Suprapubic skin (tissue), 4 donors: Measurements from ENCODE around the gene SLC23A1. TPM values are rescaled to one million over a fixed set of nuclear protein-coding genes. Genes with fewer than 3 reads are reported as not detected.

Experiments
- DNase-seq, 2 donors: peaks; one replicate each; pipeline ENCODE4 v3.0.0-alpha.2; 2019; ENCODE audit warnings: low spot score in 2 of 2
- H3K27ac ChIP-seq: fragments of 200-600 bp; sonication (generic); one replicate; pipeline ENCODE4 v1.5.1; 2019
- H3K27me3 ChIP-seq: fragments of 200-600 bp; sonication (generic); one replicate; pipeline ENCODE4 v1.5.1; 2019
- H3K36me3 ChIP-seq: fragments of 200-600 bp; sonication (generic); one replicate; pipeline ENCODE4 v1.5.1; 2019
- H3K4me1 ChIP-seq: fragments of 200-600 bp; sonication (generic); one replicate; pipeline ENCODE4 v1.5.1; 2019
- H3K4me3 ChIP-seq: fragments of 200-600 bp; sonication (generic); one replicate; pipeline ENCODE4 v1.5.1; 2019; ENCODE audit warnings: mild to moderate bottlenecking
- H3K9me3 ChIP-seq: fragments of 200-600 bp; sonication (generic); one replicate; pipeline ENCODE4 v1.5.1; 2019
- EP300 ChIP-seq: sonication (generic); formaldehyde crosslinking; IDR thresholded peaks from one replicate; pipeline ENCODE4 v1.6.1; 2017; ENCODE audit warnings: antibody characterized with exemption
- POLR2A ChIP-seq, 2 donors: fragments of 450-650 bp; IDR thresholded peaks; one replicate each; pipeline ENCODE4 v1.6.1; 2017; ENCODE audit warnings: antibody characterized with exemption in 2 of 2, mild to moderate bottlenecking in 2 of 2, moderate library complexity in 2 of 2
- POLR2AphosphoS5 ChIP-seq, 3 donors: sonication (generic); formaldehyde crosslinking; IDR thresholded peaks; one replicate each; pipeline ENCODE4 v1.6.1; 2017; ENCODE audit warnings: antibody characterized with exemption in 3 of 3
- WGBS: methylation state at CpG from one replicate; pipeline ENCODE4 v1.1.5; 2018; 5-methylcytosine and 5-hydroxymethylcytosine counted together
- total RNA-seq, 4 donors: library from RNA; depleted of rRNA; stranded (reverse); fragments of >200 nt; gene quantifications; one replicate each; pipeline ENCODE4 v1.1.0, GENCODE V29; 2016
- TF ChIP-seq, protein P1 (sequence below), 2 donors: fragments of 200-600 bp in 1 of 2; fragments of 450-650 bp in 1 of 2; sonication (generic) in 1 of 2; IDR thresholded peaks; one replicate each; pipeline ENCODE4 v1.5.1; 2016 to 2019; ENCODE audit warnings: antibody characterized with exemption in 2 of 2, mild to moderate bottlenecking in 1 of 2, moderate library complexity in 1 of 2

SLC23A1 gene
- total RNA-seq, 4 donors from 2014 or later: 2.3 to 6.4 (median 3.0) TPM; not detected in 1

GRCh38 chr5:139344177-139344576 is 38.9 kb downstream of the SLC23A1 start:
- WGBS: 76% methylated on average over 2 of the region's 2 CpGs
- no peak for DNase-seq
- Histone ChIP-seq H3K27ac (no peak overlapping the region), H3K4me1 (peaks cover 45% of the 10 kb centered on the region), H3K36me3 (no peaks in the 10 kb centered on the region), H3K27me3 (no peaks in the 10 kb centered on the region), H3K4me3 (no peak overlapping the region), H3K9me3 (no peaks in the 10 kb centered on the region)
- TF ChIP-seq, protein P1, sequence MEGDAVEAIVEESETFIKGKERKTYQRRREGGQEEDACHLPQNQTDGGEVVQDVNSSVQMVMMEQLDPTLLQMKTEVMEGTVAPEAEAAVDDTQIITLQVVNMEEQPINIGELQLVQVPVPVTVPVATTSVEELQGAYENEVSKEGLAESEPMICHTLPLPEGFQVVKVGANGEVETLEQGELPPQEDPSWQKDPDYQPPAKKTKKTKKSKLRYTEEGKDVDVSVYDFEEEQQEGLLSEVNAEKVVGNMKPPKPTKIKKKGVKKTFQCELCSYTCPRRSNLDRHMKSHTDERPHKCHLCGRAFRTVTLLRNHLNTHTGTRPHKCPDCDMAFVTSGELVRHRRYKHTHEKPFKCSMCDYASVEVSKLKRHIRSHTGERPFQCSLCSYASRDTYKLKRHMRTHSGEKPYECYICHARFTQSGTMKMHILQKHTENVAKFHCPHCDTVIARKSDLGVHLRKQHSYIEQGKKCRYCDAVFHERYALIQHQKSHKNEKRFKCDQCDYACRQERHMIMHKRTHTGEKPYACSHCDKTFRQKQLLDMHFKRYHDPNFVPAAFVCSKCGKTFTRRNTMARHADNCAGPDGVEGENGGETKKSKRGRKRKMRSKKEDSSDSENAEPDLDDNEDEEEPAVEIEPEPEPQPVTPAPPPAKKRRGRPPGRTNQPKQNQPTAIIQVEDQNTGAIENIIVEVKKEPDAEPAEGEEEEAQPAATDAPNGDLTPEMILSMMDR (IDR thresholded peaks at IDR 0.05): no peak
- TF ChIP-seq POLR2AphosphoS5 (IDR thresholded peaks at IDR 0.05) (no peak), POLR2A (IDR thresholded peaks at IDR 0.05) (no peak), EP300 (no peak)

- WGBS: 75% methylated on average over 9 of the region's 9 CpGs
Observed at GRCh38 chr5:139343476-139343875, 39.6 kb downstream of the SLC23A1 start.

DNA sequence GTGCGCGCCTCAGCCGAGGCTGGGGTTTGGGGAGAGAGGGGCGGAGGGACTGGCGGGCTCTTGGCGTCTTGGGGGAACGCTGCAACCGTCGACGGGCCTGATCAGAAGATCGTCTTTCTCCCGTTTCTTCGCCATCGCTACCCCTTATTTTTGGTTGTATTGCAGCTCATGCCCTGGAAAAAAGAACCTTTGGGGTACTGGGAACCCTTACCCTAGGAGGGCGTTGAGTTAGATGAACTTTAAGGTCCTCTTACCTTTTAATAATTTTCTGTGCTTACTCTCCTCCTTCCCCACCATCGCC is 40.7 kb downstream of the SLC23A1 start:
- under 1% methylated on average over 16 of the region's 16 CpGs for WGBS
- no peak for DNase-seq
- Histone ChIP-seq H3K27ac (peak overlapping the region; percentile 100), H3K27me3 (no peaks in the 10 kb centered on the region), H3K4me1 (peaks cover 36% of the 10 kb centered on the region), H3K9me3 (no peaks in the 10 kb centered on the region), H3K36me3 (no peaks in the 10 kb centered on the region), H3K4me3 (peak overlapping the region; percentile 98)
- no peak for TF ChIP-seq EP300
- TF ChIP-seq, protein P1 (IDR thresholded peaks at IDR 0.05): no peak
- TF ChIP-seq POLR2AphosphoS5 (IDR thresholded peaks at IDR 0.05): no peak
- no peak for TF ChIP-seq POLR2A (IDR thresholded peaks at IDR 0.05)

More at GRCh38 chr5:139343476-139343875, 39.6 kb downstream of the SLC23A1 start:
- DNase-seq: no peak
- Histone ChIP-seq H3K27me3 (no peaks in the 10 kb centered on the region), H3K4me3 (peak overlapping the region; percentile 98), H3K36me3 (no peaks in the 10 kb centered on the region), H3K9me3 (no peaks in the 10 kb centered on the region), H3K27ac (no peak overlapping the region), H3K4me1 (peaks cover 41% of the 10 kb centered on the region)
- TF ChIP-seq EP300 (no peak), POLR2AphosphoS5 (IDR thresholded peaks at IDR 0.05) (no peak), POLR2A (IDR thresholded peaks at IDR 0.05) (no peak)
- TF ChIP-seq, protein P1 (IDR thresholded peaks at IDR 0.05): no peak

GRCh38 chr5:139341689-139342422 is 41.2 kb downstream of the SLC23A1 start, which contains the start of gene PAIP2:
PAIP2 (plus strand) TSS chr5:139341854; CDS start chr5:139363785, 21,931 bp downstream.
- no peaks in the 10 kb centered on the region for H3K36me3 ChIP-seq
- peak; percentile 98 for DNase-seq
- peak within 1 kb of the TSS; percentile 98 for H3K4me3 ChIP-seq
- no peaks in the 10 kb centered on the region for H3K9me3 ChIP-seq
- WGBS: under 1% methylated on average over 39 of the region's 66 CpGs
- no peaks in the 10 kb centered on the region for H3K27me3 ChIP-seq
- TF ChIP-seq POLR2AphosphoS5 (IDR thresholded peaks at IDR 0.05) (peak; percentile 67 to 97 (median 84)), POLR2A (IDR thresholded peaks at IDR 0.05) (peak; percentile 82 to 96), EP300 (no peak)
- TF ChIP-seq, protein P1 (IDR thresholded peaks at IDR 0.05): peak; percentile 42 to 83
- peak within 1 kb of the TSS; percentile 100 for H3K27ac ChIP-seq
- peaks cover 36% of the 10 kb centered on the region for H3K4me1 ChIP-seq

- no peaks in the 10 kb centered on the region for H3K9me3 ChIP-seq
- H3K4me3 ChIP-seq: peak overlapping the region; percentile 98
- TF ChIP-seq, protein P1 (IDR thresholded peaks at IDR 0.05): no peak
- TF ChIP-seq POLR2AphosphoS5 (IDR thresholded peaks at IDR 0.05) (no peak), EP300 (no peak), POLR2A (IDR thresholded peaks at IDR 0.05) (no peak)
- no peaks in the 10 kb centered on the region for H3K27me3 ChIP-seq
- DNase-seq: no peak
- peaks cover 36% of the 10 kb centered on the region for H3K4me1 ChIP-seq
- peak overlapping the region; percentile 100 for H3K27ac ChIP-seq
- WGBS: 2% methylated on average over 11 of the region's 17 CpGs
- no peaks in the 10 kb centered on the region for H3K36me3 ChIP-seq
Observed at GRCh38 chr5:139341187-139341688, 41.9 kb downstream of the SLC23A1 start.
